SK-N-SH (cell line): ENCODE data around the gene PRKCA.

ENCODE experiments used
- ELF1 ChIP-seq: IDR thresholded peaks from 2 replicates; pipeline ENCODE4 v1.4.0; 2012
- EZH2phosphoT487 ChIP-seq: fragments of 200-600 bp; sonication (generic); IDR thresholded peaks from 2 replicates; pipeline ENCODE4 v1.6.1; 2017; ENCODE audit warnings: low read depth, mixed run types, mild to moderate bottlenecking, antibody characterized with exemption, moderate library complexity, borderline replicate concordance
- FOXJ3 ChIP-seq: sonication (generic); formaldehyde crosslinking; IDR thresholded peaks from 2 replicates; pipeline ENCODE4 v1.5.1; 2020; ENCODE audit warnings: mild to moderate bottlenecking, missing genetic modification reagents
- FOXM1 ChIP-seq: IDR thresholded peaks from 2 replicates; pipeline ENCODE4 v1.4.0; 2012; ENCODE audit warnings: low read depth, mild to moderate bottlenecking
- JUND ChIP-seq: IDR thresholded peaks from 2 replicates; pipeline ENCODE4 v1.4.0; 2012
- MXI1 ChIP-seq: IDR thresholded peaks from 2 replicates; pipeline ENCODE4 v1.6.1; 2012; ENCODE audit warnings: mild to moderate bottlenecking, low read depth, low read length, improper control_type of control experiment
- POLR2AphosphoS5 ChIP-seq: IDR thresholded peaks from 2 replicates; pipeline ENCODE4 v1.6.1; 2012; ENCODE audit warnings: low read depth, low read length
- RAD21 ChIP-seq: IDR thresholded peaks from 2 replicates; pipeline ENCODE4 v1.6.1; 2012; ENCODE audit warnings: mild to moderate bottlenecking, low read length
- REST ChIP-seq: IDR thresholded peaks from 2 replicates; pipeline ENCODE4 v1.6.1; 2012; ENCODE audit warnings: mild to moderate bottlenecking, low read depth, low read length, moderate library complexity
- SMC3 ChIP-seq: IDR thresholded peaks from 2 replicates; pipeline ENCODE4 v1.6.1; 2012; ENCODE audit warnings: low read depth, low read length, improper control_type of control experiment
- USF1 ChIP-seq: IDR thresholded peaks from 2 replicates; pipeline ENCODE4 v1.4.0; 2012; ENCODE audit warnings: low read depth, borderline replicate concordance
- USF2 ChIP-seq: fragments of 150-350 bp; IDR thresholded peaks from 2 replicates; pipeline ENCODE4 v1.6.1; 2017; ENCODE audit warnings: antibody characterized with exemption, low read length, low read depth, borderline replicate concordance

GRCh38 chr17:66436631-66437030, 134.2 kb downstream of the PRKCA start:
- no peak for TF ChIP-seq REST
- TF ChIP-seq EZH2phosphoT487, result no peak
- TF ChIP-seq RAD21, result no peak
- no peak for TF ChIP-seq ELF1
- no peak for TF ChIP-seq SMC3
- TF ChIP-seq JUND, result no peak
- TF ChIP-seq FOXJ3 (CRISPR knock-in tag), result no peak
- TF ChIP-seq USF2, result no peak
- no peak for TF ChIP-seq POLR2AphosphoS5
- no peak for TF ChIP-seq FOXM1
- TF ChIP-seq USF1, result no peak
- TF ChIP-seq MXI1, result no peak
